Measurements from ENCODE around the gene ESRP2. TPM values are rescaled to one million over a fixed set of nuclear protein-coding genes. Genes with fewer than 3 reads are reported as not detected.
A peak's percentile ranks its signal among the peaks of the same experiment; 100 is the strongest.

ESRP2 gene
- total RNA-seq, 2 experiments from 2014 or later = 0.27 to 0.59 TPM

GRCh38 chr16:68229431-68230175 lies 6.3 kb downstream of the ESRP2 start:
- DNase-seq = peak; percentile 62
- H3K9me3 Mint-ChIP-seq = no peaks in the 10 kb centered on the region
- H3K4me1 Mint-ChIP-seq (ENCODE audit: low read depth) = peaks cover 37% of the 10 kb centered on the region
- H3K36me3 Mint-ChIP-seq = peaks cover 4% of the 10 kb centered on the region
- H3K27me3 Mint-ChIP-seq = no peaks in the 10 kb centered on the region
- peak overlapping the region; percentile 43 for H3K27ac Mint-ChIP-seq
- CTCF ChIA-PET = interaction anchor here (0.6 to 2.1 kb wide), 16 partner anchors 10 to 293 kb away, joined by 3 to 9 read pairs (median 4); partner anchors contain the start of gene PSMB10
- no peak overlapping the region for H3K4me3 Mint-ChIP-seq
- intact Hi-C loops (cut with micrococcal nuclease) = loop anchor here (1.0 to 5.0 kb wide), 4 partner anchors 19 to 236 kb away; no protein-coding TSS in a partner anchor
- POLR2A ChIA-PET = no interaction called here

DNA sequence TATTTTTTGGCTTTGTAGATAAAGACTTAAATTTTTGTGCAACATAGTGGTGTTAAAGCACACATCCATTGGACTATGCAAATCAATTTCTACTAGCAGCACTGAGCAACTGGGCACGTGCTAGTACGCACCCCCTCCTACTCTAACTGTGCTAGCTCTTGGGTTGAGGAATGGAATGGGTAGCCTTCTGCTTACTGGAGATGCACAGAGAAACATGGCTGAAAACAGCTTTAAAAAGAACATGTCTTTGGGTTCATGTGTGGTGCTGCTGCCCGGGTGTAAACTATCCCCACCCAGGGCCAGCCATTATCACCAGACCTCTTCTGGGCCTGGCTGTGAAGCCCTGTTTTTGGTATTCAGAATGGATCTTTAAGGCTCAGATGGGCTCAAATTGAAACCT lies 7.3 kb downstream of the ESRP2 start:
- CTCF ChIA-PET = interaction anchor here (0.8 to 2.8 kb wide), 24 partner anchors 9 to 345 kb away, joined by 3 to 28 read pairs (median 3); partner anchors contain the start of genes NFATC3 and SLC7A6
- Mint-ChIP-seq H3K27me3 (no peaks in the 10 kb centered on the region), H3K4me1 (ENCODE audit: low read depth) (peaks cover 37% of the 10 kb centered on the region), H3K36me3 (peaks cover 4% of the 10 kb centered on the region), H3K4me3 (no peak overlapping the region), H3K9me3 (no peaks in the 10 kb centered on the region), H3K27ac (peak overlapping the region; percentile 54)
- intact Hi-C loops (cut with micrococcal nuclease) = loop anchor here (1.0 to 5.0 kb wide), 4 partner anchors 18 to 235 kb away; no protein-coding TSS in a partner anchor
- POLR2A ChIA-PET = interaction anchor here (1.2 kb wide), 1 partner anchor 144 kb away, joined by 7 read pairs; the partner anchor contains the start of gene NFATC3
- no peak for DNase-seq

GRCh38 chr16:68227850-68228553 lies 7.9 kb downstream of the ESRP2 start:
- H3K4me1 Mint-ChIP-seq (ENCODE audit: low read depth) = peaks cover 32% of the 10 kb centered on the region
- no peaks in the 10 kb centered on the region for H3K27me3 Mint-ChIP-seq
- H3K27ac Mint-ChIP-seq = peak overlapping the region; percentile 81
- POLR2A ChIA-PET = interaction anchor here (1.2 kb wide), 1 partner anchor 143 kb away, joined by 7 read pairs; the partner anchor contains the start of gene NFATC3
- H3K4me3 Mint-ChIP-seq = no peak overlapping the region
- CTCF ChIA-PET = interaction anchor here (0.8 to 2.8 kb wide), 26 partner anchors 9 to 344 kb away, joined by 3 to 28 read pairs (median 3); partner anchors contain the start of genes NFATC3 and SLC7A6
- intact Hi-C loops (cut with micrococcal nuclease) = loop anchor here (2.0 to 5.0 kb wide), 3 partner anchors 17 to 133 kb away; no protein-coding TSS in a partner anchor
- H3K9me3 Mint-ChIP-seq = no peaks in the 10 kb centered on the region
- no peak for DNase-seq
- H3K36me3 Mint-ChIP-seq = peaks cover 4% of the 10 kb centered on the region

GRCh38 chr16:68227183-68227793 lies 8.6 kb downstream of the ESRP2 start:
- Mint-ChIP-seq H3K27me3 (no peaks in the 10 kb centered on the region), H3K4me3 (no peak overlapping the region), H3K36me3 (peaks cover 6% of the 10 kb centered on the region), H3K4me1 (ENCODE audit: low read depth) (peaks cover 32% of the 10 kb centered on the region), H3K9me3 (no peaks in the 10 kb centered on the region), H3K27ac (peak overlapping the region; percentile 81)
- ChIA-PET CTCF (interaction anchor here (0.9 to 2.8 kb wide), 8 partner anchors 10 to 274 kb away, joined by 3 to 28 read pairs (median 4); partner anchors contain the start of genes NFATC3 and SLC7A6), POLR2A (interaction anchor here (0.6 kb wide), 1 partner anchor 238 kb away, joined by 3 read pairs; no protein-coding TSS in a partner anchor)
- intact Hi-C loops (cut with micrococcal nuclease) = loop anchor here (5.0 kb wide), 1 partner anchor 50 kb away; no protein-coding TSS in a partner anchor
- DNase-seq = peak; percentile 48

- no peak for DNase-seq
- no peaks in the 10 kb centered on the region for H3K9me3 Mint-ChIP-seq
- no peak overlapping the region for H3K4me3 Mint-ChIP-seq
- H3K27ac Mint-ChIP-seq = peak overlapping the region; percentile 66
- H3K27me3 Mint-ChIP-seq = no peaks in the 10 kb centered on the region
- CTCF ChIA-PET = interaction anchor here (1.3 kb wide), 1 partner anchor 141 kb away, joined by 3 read pairs; the partner anchor contains the start of gene NFATC3
- POLR2A ChIA-PET = no interaction called here
- H3K36me3 Mint-ChIP-seq = peaks cover 6% of the 10 kb centered on the region
- peaks cover 32% of the 10 kb centered on the region for H3K4me1 Mint-ChIP-seq (ENCODE audit: low read depth)
- intact Hi-C loops (cut with micrococcal nuclease) = loop anchor here (5.0 kb wide), 1 partner anchor 49 kb away; no protein-coding TSS in a partner anchor
Measured at GRCh38 chr16:68226116-68226515, 9.8 kb downstream of the ESRP2 start.

DNA sequence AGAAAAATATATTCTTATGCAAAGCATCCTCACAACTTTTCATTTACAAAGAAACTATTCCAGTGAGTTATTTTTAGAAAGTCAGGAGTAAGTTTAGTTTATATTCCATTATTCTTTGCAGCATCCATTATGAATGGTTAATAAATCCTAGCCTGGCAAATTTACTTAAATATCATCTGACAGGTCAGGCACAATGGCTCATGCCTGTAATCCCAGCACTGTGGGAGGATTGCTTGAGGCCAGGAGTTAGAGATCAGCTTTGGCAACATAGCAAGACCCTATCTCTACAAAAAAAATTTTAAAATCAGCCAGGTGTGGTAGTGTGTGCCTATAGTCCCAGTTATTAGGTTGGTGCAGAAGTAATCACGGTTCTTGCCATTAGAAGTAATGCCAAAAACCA lies 12.9 kb downstream of the ESRP2 start:
- Mint-ChIP-seq H3K27me3 (no peaks in the 10 kb centered on the region), H3K4me3 (no peak overlapping the region), H3K36me3 (peaks cover 4% of the 10 kb centered on the region), H3K27ac (no peak overlapping the region), H3K4me1 (ENCODE audit: low read depth) (peaks cover 25% of the 10 kb centered on the region), H3K9me3 (no peaks in the 10 kb centered on the region)
- DNase-seq = no peak
- intact Hi-C loops (cut with micrococcal nuclease) = no loop called here
- POLR2A ChIA-PET = no interaction called here
- CTCF ChIA-PET = no interaction called here

DNA sequence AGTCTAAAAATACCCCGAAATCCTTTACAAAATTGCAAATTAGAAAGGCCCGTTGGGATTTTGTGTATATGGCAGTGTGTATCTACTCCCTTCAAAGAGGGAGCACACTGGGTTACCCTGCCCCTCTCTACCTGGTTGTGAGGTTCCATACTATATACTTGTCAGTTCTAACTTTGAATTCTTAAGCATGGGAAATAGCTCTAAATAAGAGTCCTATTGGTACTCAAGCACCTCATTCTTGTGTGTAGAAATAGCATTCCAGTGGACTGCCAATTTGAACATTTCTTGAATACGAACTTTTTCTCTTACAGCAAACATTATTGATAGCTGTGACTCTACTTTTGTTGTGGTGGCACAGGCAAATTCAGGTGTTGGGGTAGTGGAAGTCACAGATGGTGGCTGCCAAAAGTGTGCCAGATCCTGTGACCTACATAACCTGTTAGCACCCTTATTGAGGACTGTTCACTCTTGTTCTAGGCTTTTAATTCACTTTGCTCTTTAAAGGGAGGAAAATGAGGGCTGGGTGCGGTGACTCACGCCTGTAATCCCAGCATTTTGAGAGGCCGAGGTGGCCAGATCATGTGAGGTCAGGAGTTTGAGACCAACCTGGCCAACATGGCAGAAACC lies 16.1 kb downstream of the ESRP2 start:
- Mint-ChIP-seq H3K4me3 (no peak overlapping the region), H3K27ac (no peak overlapping the region), H3K36me3 (peaks cover 12% of the 10 kb centered on the region), H3K9me3 (no peaks in the 10 kb centered on the region), H3K4me1 (ENCODE audit: low read depth) (peaks cover 3% of the 10 kb centered on the region), H3K27me3 (no peaks in the 10 kb centered on the region)
- intact Hi-C loops (cut with micrococcal nuclease) = no loop called here
- CTCF ChIA-PET = interaction anchor here (0.6 to 1.8 kb wide), 6 partner anchors 8 to 416 kb away, joined by 3 to 5 read pairs (median 4); no protein-coding TSS in a partner anchor
- DNase-seq = no peak
- POLR2A ChIA-PET = no interaction called here

GRCh38 chr16:68217506-68217905 lies 18.4 kb downstream of the ESRP2 start:
- no peak overlapping the region for H3K4me3 Mint-ChIP-seq
- ChIA-PET CTCF (interaction anchor here (0.6 to 1.3 kb wide), 4 partner anchors 11 to 724 kb away, joined by 3 to 6 read pairs (median 5); partner anchors contain the start of gene SLC7A6), POLR2A (no interaction called here)
- intact Hi-C loops (cut with micrococcal nuclease) = no loop called here
- H3K9me3 Mint-ChIP-seq = no peaks in the 10 kb centered on the region
- H3K27ac Mint-ChIP-seq = peak overlapping the region; percentile 71
- no peaks in the 10 kb centered on the region for H3K27me3 Mint-ChIP-seq
- H3K36me3 Mint-ChIP-seq = peaks cover 12% of the 10 kb centered on the region
- peaks cover 4% of the 10 kb centered on the region for H3K4me1 Mint-ChIP-seq (ENCODE audit: low read depth)
- no peak for DNase-seq

DNA sequence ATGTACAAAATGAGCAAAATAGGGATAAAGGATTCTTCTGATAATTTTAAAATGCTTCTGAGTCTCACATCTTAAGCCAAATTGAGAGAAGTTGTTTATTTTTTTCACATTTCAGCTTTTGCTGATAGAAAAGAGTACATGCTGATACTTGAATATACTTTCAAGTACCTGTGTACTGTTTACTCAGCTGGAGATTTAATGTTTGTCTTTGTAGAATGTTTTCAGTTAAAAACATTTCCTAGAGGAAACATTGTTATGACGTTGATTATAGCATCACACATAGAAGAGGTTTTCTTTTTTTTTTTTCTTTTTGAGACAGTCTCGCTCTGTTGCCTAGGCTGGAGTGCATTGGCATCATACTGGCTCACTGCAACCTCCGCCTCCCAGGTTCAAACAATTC lies 19.7 kb downstream of the ESRP2 start:
- no peaks in the 10 kb centered on the region for H3K9me3 Mint-ChIP-seq
- peaks cover 15% of the 10 kb centered on the region for H3K4me1 Mint-ChIP-seq (ENCODE audit: low read depth)
- DNase-seq = no peak
- H3K36me3 Mint-ChIP-seq = peaks cover 9% of the 10 kb centered on the region
- no peaks in the 10 kb centered on the region for H3K27me3 Mint-ChIP-seq
- ChIA-PET POLR2A (no interaction called here), CTCF (interaction anchor here (0.7 to 0.8 kb wide), 2 partner anchors 103 to 175 kb away, joined by 4 read pairs; no protein-coding TSS in a partner anchor)
- intact Hi-C loops (cut with micrococcal nuclease) = no loop called here
- no peak overlapping the region for H3K4me3 Mint-ChIP-seq
- H3K27ac Mint-ChIP-seq = no peak overlapping the region

DNA sequence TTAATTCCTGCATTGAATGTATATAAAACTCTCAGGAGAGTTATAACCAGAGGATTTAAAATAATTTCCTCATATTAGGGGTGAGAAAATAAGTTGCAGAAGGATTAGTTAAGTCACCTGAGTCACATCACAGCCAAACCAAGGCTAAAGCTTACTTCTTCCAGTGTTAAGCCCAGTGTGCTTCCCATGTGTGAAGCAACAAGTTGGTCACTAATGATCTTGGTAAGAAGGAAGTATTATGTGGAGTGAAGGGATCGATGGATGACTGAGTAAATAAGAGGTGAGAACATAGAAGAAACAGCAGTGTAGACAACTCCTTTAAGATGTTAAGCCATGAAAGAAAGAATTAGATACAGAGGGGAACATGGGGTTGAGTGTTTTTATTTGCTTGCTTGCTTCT lies 20.6 kb downstream of the ESRP2 start:
- intact Hi-C loops (cut with micrococcal nuclease) = no loop called here
- Mint-ChIP-seq H3K4me3 (no peak overlapping the region), H3K27me3 (no peaks in the 10 kb centered on the region), H3K27ac (peak overlapping the region; percentile 50), H3K9me3 (no peaks in the 10 kb centered on the region), H3K4me1 (ENCODE audit: low read depth) (peaks cover 23% of the 10 kb centered on the region), H3K36me3 (peaks cover 12% of the 10 kb centered on the region)
- POLR2A ChIA-PET = no interaction called here
- CTCF ChIA-PET = interaction anchor here (1.1 kb wide), 1 partner anchor 13 kb away, joined by 3 read pairs; no protein-coding TSS in a partner anchor
- no peak for DNase-seq

GRCh38 chr16:68214726-68215125 lies 21.2 kb downstream of the ESRP2 start:
- no peak overlapping the region for H3K4me3 Mint-ChIP-seq
- H3K36me3 Mint-ChIP-seq = peaks cover 13% of the 10 kb centered on the region
- no peak for DNase-seq
- ChIA-PET POLR2A (no interaction called here), CTCF (interaction anchor here (0.9 to 1.1 kb wide), 2 partner anchors 13 to 20 kb away, joined by 3 read pairs; no protein-coding TSS in a partner anchor)
- no peak overlapping the region for H3K27ac Mint-ChIP-seq
- no peaks in the 10 kb centered on the region for H3K27me3 Mint-ChIP-seq
- H3K4me1 Mint-ChIP-seq (ENCODE audit: low read depth) = peaks cover 28% of the 10 kb centered on the region
- no peaks in the 10 kb centered on the region for H3K9me3 Mint-ChIP-seq
- intact Hi-C loops (cut with micrococcal nuclease) = loop anchor here (5.0 kb wide), 2 partner anchors 72 to 122 kb away; no protein-coding TSS in a partner anchor

Measured in activated CD4-positive, alpha-beta memory T cell treated with anti-CD3 and anti-CD28 coated beads for 36 hours (primary cell).